Measurements from ENCODE around the gene RASGRF2.

DNA sequence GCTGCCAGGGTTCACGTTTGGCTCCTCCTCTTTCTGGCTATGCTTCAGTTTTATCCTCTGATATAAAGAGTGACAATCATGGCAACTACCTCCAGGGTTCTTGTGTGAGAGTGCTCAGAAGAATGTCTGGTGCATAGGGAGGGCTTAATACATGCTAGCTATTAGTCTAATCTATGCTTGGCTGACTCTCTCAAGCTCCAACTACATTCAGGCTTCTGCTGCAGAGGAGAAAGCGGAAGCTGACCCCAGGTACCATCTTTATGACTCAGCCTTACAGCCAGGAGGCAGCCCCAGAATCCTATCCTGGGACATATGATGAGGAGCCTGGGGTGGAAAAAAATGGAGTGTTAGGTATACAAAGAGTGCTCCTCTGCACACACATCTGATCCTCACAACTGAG, 32.1 kb upstream of the RASGRF2 start:
- TF ChIP-seq, protein P1, sequence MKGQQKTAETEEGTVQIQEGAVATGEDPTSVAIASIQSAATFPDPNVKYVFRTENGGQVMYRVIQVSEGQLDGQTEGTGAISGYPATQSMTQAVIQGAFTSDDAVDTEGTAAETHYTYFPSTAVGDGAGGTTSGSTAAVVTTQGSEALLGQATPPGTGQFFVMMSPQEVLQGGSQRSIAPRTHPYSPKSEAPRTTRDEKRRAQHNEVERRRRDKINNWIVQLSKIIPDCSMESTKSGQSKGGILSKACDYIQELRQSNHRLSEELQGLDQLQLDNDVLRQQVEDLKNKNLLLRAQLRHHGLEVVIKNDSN (CRISPR knock-in tag; IDR thresholded peaks at IDR 0.05) = no peak
- TF ChIP-seq, protein P2, sequence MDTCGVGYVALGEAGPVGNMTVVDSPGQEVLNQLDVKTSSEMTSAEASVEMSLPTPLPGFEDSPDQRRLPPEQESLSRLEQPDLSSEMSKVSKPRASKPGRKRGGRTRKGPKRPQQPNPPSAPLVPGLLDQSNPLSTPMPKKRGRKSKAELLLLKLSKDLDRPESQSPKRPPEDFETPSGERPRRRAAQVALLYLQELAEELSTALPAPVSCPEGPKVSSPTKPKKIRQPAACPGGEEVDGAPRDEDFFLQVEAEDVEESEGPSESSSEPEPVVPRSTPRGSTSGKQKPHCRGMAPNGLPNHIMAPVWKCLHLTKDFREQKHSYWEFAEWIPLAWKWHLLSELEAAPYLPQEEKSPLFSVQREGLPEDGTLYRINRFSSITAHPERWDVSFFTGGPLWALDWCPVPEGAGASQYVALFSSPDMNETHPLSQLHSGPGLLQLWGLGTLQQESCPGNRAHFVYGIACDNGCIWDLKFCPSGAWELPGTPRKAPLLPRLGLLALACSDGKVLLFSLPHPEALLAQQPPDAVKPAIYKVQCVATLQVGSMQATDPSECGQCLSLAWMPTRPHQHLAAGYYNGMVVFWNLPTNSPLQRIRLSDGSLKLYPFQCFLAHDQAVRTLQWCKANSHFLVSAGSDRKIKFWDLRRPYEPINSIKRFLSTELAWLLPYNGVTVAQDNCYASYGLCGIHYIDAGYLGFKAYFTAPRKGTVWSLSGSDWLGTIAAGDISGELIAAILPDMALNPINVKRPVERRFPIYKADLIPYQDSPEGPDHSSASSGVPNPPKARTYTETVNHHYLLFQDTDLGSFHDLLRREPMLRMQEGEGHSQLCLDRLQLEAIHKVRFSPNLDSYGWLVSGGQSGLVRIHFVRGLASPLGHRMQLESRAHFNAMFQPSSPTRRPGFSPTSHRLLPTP (IDR thresholded peaks at IDR 0.05; ENCODE audit: borderline replicate concordance, extremely low read depth, insufficient read length) = no peak
- TF ChIP-seq NFYB (IDR thresholded peaks at IDR 0.05; ENCODE audit: extremely low read depth, insufficient read length) (no peak), NFATC3 (IDR thresholded peaks at IDR 0.05) (no peak), ETV6 (IDR thresholded peaks at IDR 0.05; ENCODE audit: borderline replicate concordance in 1 of 2, low read depth in 2 of 2, low read length in 1 of 2) (no peak), ETV6 (CRISPR knock-in tag; IDR thresholded peaks at IDR 0.05; ENCODE audit: borderline replicate concordance) (no peak), ARHGAP35 (IDR thresholded peaks at IDR 0.05; ENCODE audit: partially characterized antibody) (no peak), MAFK (IDR thresholded peaks at IDR 0.05; ENCODE audit: low read length) (no peak)
- TF ChIP-seq, protein P3, sequence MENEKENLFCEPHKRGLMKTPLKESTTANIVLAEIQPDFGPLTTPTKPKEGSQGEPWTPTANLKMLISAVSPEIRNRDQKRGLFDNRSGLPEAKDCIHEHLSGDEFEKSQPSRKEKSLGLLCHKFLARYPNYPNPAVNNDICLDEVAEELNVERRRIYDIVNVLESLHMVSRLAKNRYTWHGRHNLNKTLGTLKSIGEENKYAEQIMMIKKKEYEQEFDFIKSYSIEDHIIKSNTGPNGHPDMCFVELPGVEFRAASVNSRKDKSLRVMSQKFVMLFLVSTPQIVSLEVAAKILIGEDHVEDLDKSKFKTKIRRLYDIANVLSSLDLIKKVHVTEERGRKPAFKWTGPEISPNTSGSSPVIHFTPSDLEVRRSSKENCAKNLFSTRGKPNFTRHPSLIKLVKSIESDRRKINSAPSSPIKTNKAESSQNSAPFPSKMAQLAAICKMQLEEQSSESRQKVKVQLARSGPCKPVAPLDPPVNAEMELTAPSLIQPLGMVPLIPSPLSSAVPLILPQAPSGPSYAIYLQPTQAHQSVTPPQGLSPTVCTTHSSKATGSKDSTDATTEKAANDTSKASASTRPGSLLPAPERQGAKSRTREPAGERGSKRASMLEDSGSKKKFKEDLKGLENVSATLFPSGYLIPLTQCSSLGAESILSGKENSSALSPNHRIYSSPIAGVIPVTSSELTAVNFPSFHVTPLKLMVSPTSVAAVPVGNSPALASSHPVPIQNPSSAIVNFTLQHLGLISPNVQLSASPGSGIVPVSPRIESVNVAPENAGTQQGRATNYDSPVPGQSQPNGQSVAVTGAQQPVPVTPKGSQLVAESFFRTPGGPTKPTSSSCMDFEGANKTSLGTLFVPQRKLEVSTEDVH (IDR thresholded peaks at IDR 0.05; ENCODE audit: low read depth, partially characterized antibody) = no peak
- TF ChIP-seq, protein P4, sequence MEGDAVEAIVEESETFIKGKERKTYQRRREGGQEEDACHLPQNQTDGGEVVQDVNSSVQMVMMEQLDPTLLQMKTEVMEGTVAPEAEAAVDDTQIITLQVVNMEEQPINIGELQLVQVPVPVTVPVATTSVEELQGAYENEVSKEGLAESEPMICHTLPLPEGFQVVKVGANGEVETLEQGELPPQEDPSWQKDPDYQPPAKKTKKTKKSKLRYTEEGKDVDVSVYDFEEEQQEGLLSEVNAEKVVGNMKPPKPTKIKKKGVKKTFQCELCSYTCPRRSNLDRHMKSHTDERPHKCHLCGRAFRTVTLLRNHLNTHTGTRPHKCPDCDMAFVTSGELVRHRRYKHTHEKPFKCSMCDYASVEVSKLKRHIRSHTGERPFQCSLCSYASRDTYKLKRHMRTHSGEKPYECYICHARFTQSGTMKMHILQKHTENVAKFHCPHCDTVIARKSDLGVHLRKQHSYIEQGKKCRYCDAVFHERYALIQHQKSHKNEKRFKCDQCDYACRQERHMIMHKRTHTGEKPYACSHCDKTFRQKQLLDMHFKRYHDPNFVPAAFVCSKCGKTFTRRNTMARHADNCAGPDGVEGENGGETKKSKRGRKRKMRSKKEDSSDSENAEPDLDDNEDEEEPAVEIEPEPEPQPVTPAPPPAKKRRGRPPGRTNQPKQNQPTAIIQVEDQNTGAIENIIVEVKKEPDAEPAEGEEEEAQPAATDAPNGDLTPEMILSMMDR (IDR thresholded peaks at IDR 0.05 in 2 of 3, conservative IDR thresholded peaks at IDR 0.05 in 1 of 3; ENCODE audit: insufficient read depth in 2 of 3, low read depth in 1 of 3, low read length in 3 of 3) = no peak

Data from K562 (cell line).